Measurements from ENCODE around the gene TMEM201.

TMEM201 gene

DNA sequence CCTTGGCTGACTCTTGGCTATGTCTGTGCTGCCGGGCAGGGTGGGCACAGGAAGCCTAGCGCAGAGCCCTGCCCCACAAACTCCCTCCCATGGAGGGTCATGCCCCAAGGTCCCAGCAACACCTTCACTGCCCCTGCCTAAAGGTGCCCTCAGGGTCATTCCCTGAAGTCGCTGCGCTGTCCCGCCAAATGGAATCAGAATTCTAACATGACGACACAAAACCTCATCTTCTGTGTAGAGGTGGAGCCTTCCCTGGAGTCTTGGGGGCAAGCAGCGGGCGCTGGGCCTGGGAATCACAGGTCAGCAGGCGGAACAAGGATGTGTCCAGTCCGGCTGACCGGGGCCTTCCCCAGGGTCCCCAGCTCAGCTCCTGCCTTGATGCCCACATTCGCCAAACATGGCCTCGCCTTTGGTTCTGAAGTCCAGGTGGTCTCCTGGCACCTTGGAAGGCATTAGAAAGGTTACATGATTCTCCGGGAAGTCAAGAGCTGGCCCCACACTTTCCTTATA, 17.3 kb downstream of the TMEM201 start:
- no peak overlapping the region for H3K9ac ChIP-seq (ENCODE audit: low read length)
- H3K36me3 ChIP-seq (ENCODE audit: control insufficient read depth, insufficient read depth, low read length) = peaks cover 24% of the 10 kb centered on the region
- no peaks in the 10 kb centered on the region for H3K4me1 ChIP-seq (ENCODE audit: control insufficient read depth, insufficient read depth, low read length)
- H3K4me3 ChIP-seq (ENCODE audit: low read length) = no peak overlapping the region
- no peak overlapping the region for H3K27ac ChIP-seq (ENCODE audit: low read depth, low read length)
- no peaks in the 10 kb centered on the region for H3K27me3 ChIP-seq (ENCODE audit: control insufficient read depth, insufficient read depth, low read length)

- H3K4me3 ChIP-seq (ENCODE audit: low read length) = no peak overlapping the region
- H3K9ac ChIP-seq (ENCODE audit: low read length) = no peak overlapping the region
- H3K27me3 ChIP-seq (ENCODE audit: control insufficient read depth, insufficient read depth, low read length) = no peaks in the 10 kb centered on the region
- peaks cover 20% of the 10 kb centered on the region for H3K36me3 ChIP-seq (ENCODE audit: control insufficient read depth, insufficient read depth, low read length)
- no peaks in the 10 kb centered on the region for H3K4me1 ChIP-seq (ENCODE audit: control insufficient read depth, insufficient read depth, low read length)
- no peak overlapping the region for H3K27ac ChIP-seq (ENCODE audit: low read depth, low read length)
Measured at GRCh38 chr1:9606458-9606857, 17.7 kb downstream of the TMEM201 start.

- H3K27me3 ChIP-seq (ENCODE audit: control insufficient read depth, insufficient read depth, low read length) = no peaks in the 10 kb centered on the region
- no peak overlapping the region for H3K4me3 ChIP-seq (ENCODE audit: low read length)
- peaks cover 17% of the 10 kb centered on the region for H3K36me3 ChIP-seq (ENCODE audit: control insufficient read depth, insufficient read depth, low read length)
- no peak overlapping the region for H3K9ac ChIP-seq (ENCODE audit: low read length)
- no peaks in the 10 kb centered on the region for H3K4me1 ChIP-seq (ENCODE audit: control insufficient read depth, insufficient read depth, low read length)
- no peak overlapping the region for H3K27ac ChIP-seq (ENCODE audit: low read depth, low read length)
Measured at GRCh38 chr1:9606948-9607347, 18.2 kb downstream of the TMEM201 start.

GRCh38 chr1:9607352-9607751, 18.6 kb downstream of the TMEM201 start:
- Histone ChIP-seq H3K4me1 (ENCODE audit: control insufficient read depth, insufficient read depth, low read length) (no peaks in the 10 kb centered on the region), H3K27ac (ENCODE audit: low read depth, low read length) (no peak overlapping the region), H3K27me3 (ENCODE audit: control insufficient read depth, insufficient read depth, low read length) (no peaks in the 10 kb centered on the region), H3K4me3 (ENCODE audit: low read length) (no peak overlapping the region), H3K9ac (ENCODE audit: low read length) (no peak overlapping the region), H3K36me3 (ENCODE audit: control insufficient read depth, insufficient read depth, low read length) (peaks cover 16% of the 10 kb centered on the region)

DNA sequence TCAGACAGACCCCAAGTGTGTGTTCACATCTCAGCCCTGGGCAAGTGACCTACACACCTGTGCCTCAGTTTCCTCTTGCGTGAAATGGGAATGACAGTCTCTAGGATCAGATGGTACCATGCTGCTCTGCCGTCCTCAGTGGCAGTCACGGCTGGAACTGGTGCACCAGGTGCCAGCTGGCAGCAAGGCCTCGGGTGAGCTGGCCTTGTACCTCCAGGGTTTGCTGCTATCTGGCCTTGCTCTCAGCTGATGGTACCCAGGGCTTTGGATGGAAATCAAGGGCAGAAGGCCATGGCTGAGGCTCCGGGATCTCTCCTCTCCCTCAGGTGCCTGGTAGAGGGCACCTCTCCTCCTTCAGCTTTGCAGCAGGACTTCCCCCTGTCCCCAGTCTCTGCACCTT, 21.3 kb downstream of the TMEM201 start:
- Histone ChIP-seq H3K27me3 (ENCODE audit: control insufficient read depth, insufficient read depth, low read length) (no peaks in the 10 kb centered on the region), H3K9ac (ENCODE audit: low read length) (no peak overlapping the region), H3K27ac (ENCODE audit: low read depth, low read length) (no peak overlapping the region), H3K36me3 (ENCODE audit: control insufficient read depth, insufficient read depth, low read length) (peaks cover 15% of the 10 kb centered on the region), H3K4me3 (ENCODE audit: low read length) (no peak overlapping the region), H3K4me1 (ENCODE audit: control insufficient read depth, insufficient read depth, low read length) (no peaks in the 10 kb centered on the region)

DNA sequence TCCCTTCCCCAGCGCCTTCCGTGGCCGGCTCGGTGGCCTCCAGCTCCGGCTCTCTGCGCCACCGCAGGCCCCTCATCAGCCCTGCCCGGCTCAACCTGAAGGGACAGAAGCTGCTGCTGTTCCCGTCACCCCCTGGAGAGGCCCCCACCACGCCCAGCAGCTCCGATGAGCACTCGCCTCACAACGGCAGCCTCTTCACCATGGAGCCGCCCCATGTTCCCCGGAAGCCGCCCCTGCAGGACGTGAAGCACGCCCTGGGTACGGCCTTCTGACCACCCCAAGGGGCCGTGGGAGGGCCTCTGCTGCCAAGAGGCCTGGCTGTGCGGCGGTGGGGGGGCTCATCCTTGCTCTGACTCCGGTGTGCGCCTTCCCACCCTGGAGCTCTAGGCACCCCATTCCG, 21.8 kb downstream of the TMEM201 start:
- Histone ChIP-seq H3K4me3 (ENCODE audit: low read length) (no peak overlapping the region), H3K27me3 (ENCODE audit: control insufficient read depth, insufficient read depth, low read length) (no peaks in the 10 kb centered on the region), H3K9ac (ENCODE audit: low read length) (no peak overlapping the region), H3K27ac (ENCODE audit: low read depth, low read length) (no peak overlapping the region), H3K4me1 (ENCODE audit: control insufficient read depth, insufficient read depth, low read length) (no peaks in the 10 kb centered on the region), H3K36me3 (ENCODE audit: control insufficient read depth, insufficient read depth, low read length) (peaks cover 15% of the 10 kb centered on the region)

DNA sequence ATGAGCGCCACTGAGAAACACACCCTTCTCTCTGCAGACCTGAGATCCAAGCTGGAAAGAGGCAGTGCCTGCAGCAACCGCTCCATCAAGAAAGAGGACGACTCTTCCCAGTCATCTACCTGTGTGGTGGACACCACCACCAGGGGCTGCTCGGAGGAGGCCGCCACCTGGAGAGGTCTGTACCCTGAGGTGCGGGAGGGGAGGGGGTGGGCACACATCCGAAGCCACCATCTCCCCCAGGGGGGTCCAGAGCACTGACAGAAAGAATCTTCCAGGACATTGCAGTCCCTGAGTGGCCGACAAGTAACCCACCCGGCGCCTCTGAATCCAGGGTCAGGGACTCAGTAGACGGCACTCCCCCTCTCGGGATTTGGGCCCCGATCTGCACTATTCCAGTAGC, 23.0 kb downstream of the TMEM201 start:
- H3K4me3 ChIP-seq (ENCODE audit: low read length) = no peak overlapping the region
- no peaks in the 10 kb centered on the region for H3K4me1 ChIP-seq (ENCODE audit: control insufficient read depth, insufficient read depth, low read length)
- no peak overlapping the region for H3K27ac ChIP-seq (ENCODE audit: low read depth, low read length)
- H3K27me3 ChIP-seq (ENCODE audit: control insufficient read depth, insufficient read depth, low read length) = no peaks in the 10 kb centered on the region
- H3K9ac ChIP-seq (ENCODE audit: low read length) = no peak overlapping the region
- peaks cover 15% of the 10 kb centered on the region for H3K36me3 ChIP-seq (ENCODE audit: control insufficient read depth, insufficient read depth, low read length)

DNA sequence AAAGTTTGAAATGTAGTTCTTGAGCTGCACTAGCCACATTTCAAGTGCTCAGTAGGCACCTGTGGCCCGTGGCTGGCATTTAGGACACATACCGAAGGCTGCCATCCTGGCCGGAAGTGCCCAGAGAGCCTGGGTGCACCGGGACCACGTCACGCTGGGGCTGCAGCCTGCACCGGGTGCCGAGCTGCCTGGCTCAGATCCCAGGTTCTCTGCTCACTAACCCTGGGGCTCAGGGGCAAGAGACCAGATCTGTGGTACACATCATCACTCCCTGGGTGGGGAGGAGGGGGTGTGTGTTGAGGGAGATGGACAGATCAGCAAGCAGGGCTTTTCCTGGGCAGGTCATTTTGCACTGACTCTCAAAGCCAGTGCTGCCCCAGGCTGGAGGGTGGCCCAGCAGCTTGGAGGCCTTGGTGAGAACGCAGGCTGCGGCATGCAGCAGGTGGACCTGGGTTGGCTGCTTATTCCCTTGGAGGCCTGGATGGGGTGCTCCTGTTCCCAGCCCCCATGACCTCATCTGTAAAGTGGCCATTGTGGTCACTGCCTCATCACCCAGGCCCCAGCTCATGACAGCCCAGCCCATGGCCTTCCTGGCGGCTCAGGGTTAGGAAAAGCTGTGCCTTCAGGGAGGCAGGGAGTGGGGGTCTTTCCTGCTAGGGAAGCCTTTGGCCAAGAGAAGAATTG, 23.6 kb downstream of the TMEM201 start:
- Histone ChIP-seq H3K4me3 (ENCODE audit: low read length) (no peak overlapping the region), H3K36me3 (ENCODE audit: control insufficient read depth, insufficient read depth, low read length) (peaks cover 15% of the 10 kb centered on the region), H3K27me3 (ENCODE audit: control insufficient read depth, insufficient read depth, low read length) (no peaks in the 10 kb centered on the region), H3K9ac (ENCODE audit: low read length) (no peak overlapping the region), H3K27ac (ENCODE audit: low read depth, low read length) (no peak overlapping the region), H3K4me1 (ENCODE audit: control insufficient read depth, insufficient read depth, low read length) (no peaks in the 10 kb centered on the region)

DNA sequence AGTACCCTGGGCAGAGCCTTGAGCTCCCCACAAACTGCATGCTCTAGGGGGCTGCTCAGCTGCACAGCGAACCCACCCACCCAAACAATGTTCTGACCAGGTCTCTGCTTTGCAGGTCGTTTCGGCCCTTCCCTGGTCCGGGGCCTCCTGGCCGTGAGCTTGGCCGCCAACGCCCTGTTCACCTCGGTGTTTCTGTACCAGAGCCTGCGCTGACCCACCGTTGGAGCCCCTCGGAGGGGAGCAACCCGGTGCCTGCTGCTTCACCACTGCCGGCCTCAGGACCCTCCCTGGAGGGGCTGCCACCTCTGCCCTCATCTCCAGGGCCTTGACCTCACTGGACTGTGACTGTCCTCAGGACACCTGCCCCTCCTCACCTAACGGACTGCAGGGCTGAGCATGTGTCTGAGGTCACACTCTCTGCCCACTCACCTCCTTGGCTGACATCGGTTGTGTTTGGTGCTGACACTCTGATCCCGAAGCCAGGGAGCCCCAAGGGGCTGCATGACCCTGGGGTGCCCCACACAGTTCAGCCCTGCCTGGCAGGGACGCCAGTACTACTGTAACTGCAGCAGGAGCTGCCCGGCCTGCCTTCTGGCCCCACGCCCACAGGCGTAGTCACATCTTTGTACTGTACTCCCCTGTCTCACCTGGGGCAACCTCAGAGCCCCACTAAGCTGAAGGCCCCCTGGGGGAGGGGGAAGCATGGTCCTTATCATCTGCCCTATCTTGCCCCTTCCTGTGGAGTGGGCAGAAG, 24.3 kb downstream of the TMEM201 start:
- H3K4me1 ChIP-seq (ENCODE audit: control insufficient read depth, insufficient read depth, low read length) = no peaks in the 10 kb centered on the region
- peaks cover 13% of the 10 kb centered on the region for H3K36me3 ChIP-seq (ENCODE audit: control insufficient read depth, insufficient read depth, low read length)
- no peaks in the 10 kb centered on the region for H3K27me3 ChIP-seq (ENCODE audit: control insufficient read depth, insufficient read depth, low read length)
- H3K9ac ChIP-seq (ENCODE audit: low read length) = no peak overlapping the region
- H3K27ac ChIP-seq (ENCODE audit: low read depth, low read length) = no peak overlapping the region
- H3K4me3 ChIP-seq (ENCODE audit: low read length) = no peak overlapping the region

- H3K4me3 ChIP-seq (ENCODE audit: low read length) = no peak overlapping the region
- H3K27me3 ChIP-seq (ENCODE audit: control insufficient read depth, insufficient read depth, low read length) = no peaks in the 10 kb centered on the region
- H3K9ac ChIP-seq (ENCODE audit: low read length) = no peak overlapping the region
- H3K27ac ChIP-seq (ENCODE audit: low read depth, low read length) = no peak overlapping the region
- H3K4me1 ChIP-seq (ENCODE audit: control insufficient read depth, insufficient read depth, low read length) = no peaks in the 10 kb centered on the region
- H3K36me3 ChIP-seq (ENCODE audit: control insufficient read depth, insufficient read depth, low read length) = peaks cover 9% of the 10 kb centered on the region
Measured at GRCh38 chr1:9613625-9614299, 25.1 kb downstream of the TMEM201 start.

- Histone ChIP-seq H3K36me3 (ENCODE audit: control insufficient read depth, insufficient read depth, low read length) (peaks cover 5% of the 10 kb centered on the region), H3K4me3 (ENCODE audit: low read length) (no peak overlapping the region), H3K9ac (ENCODE audit: low read length) (no peak overlapping the region), H3K27me3 (ENCODE audit: control insufficient read depth, insufficient read depth, low read length) (no peaks in the 10 kb centered on the region), H3K27ac (ENCODE audit: low read depth, low read length) (no peak overlapping the region), H3K4me1 (ENCODE audit: control insufficient read depth, insufficient read depth, low read length) (no peaks in the 10 kb centered on the region)
Measured at GRCh38 chr1:9615316-9616063, 26.8 kb downstream of the TMEM201 start.

Measured in rectal smooth muscle tissue (tissue), 1 donor.